HFF-Myc (cell line): ENCODE results near the gene SFMBT2.

Experiments
- DNase-seq: peaks from one replicate; pipeline ENCODE4 v3.0.0-alpha.2; 2011; ENCODE audit warnings: low read depth; ENCODE audit errors: extremely low read depth
- H3K4me3 ChIP-seq: replicated peaks from 2 replicates; pipeline ENCODE4 v1.5.1; 2011; ENCODE audit warnings: low read depth, mild to moderate bottlenecking, control low read depth, low read length
- TF ChIP-seq, protein P1 (sequence below): IDR thresholded peaks from 2 replicates; pipeline ENCODE4 v1.5.1; 2012; ENCODE audit warnings: mild to moderate bottlenecking, low read depth, low read length, control low read depth; ENCODE audit errors: missing control alignments

The SFMBT2 gene

DNA sequence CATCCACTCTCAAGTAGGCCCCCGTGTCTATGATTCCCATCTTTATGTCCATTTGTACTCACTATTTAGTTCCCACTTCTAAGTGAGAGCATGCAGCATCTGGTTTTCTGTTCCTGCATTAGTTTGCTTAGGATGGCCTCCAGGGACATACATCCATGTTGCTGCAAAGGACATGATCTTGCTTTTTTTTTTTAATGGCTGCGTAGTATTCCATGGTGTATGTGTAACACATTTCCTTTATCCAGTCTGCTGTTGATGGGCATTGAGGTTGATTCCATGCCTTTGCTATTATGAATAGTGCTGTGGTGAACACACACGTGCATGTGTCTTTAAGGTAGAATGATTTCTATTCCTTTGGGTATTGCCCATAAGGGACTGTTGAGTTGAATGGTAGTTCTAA, 67.8 kb downstream of the SFMBT2 start:
- TF ChIP-seq, protein P1, sequence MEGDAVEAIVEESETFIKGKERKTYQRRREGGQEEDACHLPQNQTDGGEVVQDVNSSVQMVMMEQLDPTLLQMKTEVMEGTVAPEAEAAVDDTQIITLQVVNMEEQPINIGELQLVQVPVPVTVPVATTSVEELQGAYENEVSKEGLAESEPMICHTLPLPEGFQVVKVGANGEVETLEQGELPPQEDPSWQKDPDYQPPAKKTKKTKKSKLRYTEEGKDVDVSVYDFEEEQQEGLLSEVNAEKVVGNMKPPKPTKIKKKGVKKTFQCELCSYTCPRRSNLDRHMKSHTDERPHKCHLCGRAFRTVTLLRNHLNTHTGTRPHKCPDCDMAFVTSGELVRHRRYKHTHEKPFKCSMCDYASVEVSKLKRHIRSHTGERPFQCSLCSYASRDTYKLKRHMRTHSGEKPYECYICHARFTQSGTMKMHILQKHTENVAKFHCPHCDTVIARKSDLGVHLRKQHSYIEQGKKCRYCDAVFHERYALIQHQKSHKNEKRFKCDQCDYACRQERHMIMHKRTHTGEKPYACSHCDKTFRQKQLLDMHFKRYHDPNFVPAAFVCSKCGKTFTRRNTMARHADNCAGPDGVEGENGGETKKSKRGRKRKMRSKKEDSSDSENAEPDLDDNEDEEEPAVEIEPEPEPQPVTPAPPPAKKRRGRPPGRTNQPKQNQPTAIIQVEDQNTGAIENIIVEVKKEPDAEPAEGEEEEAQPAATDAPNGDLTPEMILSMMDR = no peak
- H3K4me3 ChIP-seq = no peak overlapping the region
- no peak for DNase-seq

DNA sequence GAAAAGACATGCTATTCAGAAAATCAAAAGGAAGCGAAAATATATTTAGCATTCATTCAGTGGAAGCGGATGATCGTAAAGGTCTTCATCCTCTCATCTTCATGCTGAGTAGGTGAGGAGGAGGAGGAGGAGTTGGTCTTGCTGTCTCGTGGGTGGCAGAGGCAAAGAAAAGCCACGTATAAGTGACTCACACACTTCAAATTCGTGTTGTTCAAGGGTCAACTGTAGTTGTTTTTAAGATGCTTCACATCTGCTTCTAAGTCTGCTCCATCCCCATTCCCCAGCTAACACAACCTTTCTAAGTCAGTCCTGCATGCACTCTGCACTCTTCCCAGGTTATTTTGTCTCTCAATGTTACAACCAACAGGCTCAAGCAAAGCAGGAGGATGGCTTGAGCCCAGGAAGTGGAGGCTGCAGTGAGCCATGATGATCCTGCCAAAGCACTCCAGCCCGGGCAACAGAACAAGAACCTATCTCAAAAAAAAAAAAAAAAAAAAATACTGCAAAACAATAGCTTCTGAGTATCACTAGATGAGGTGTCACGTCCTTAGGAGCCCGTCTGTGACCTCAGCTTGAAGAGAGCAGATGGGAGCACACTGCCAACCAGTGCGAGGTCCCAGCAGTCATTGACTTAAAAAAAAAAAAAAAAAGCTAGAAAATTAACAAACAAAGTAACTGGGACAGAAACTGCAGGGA, 70.5 kb downstream of the SFMBT2 start:
- H3K4me3 ChIP-seq = no peak overlapping the region
- DNase-seq = no peak
- TF ChIP-seq, protein P1 = no peak

GRCh38 chr10:7339510-7339909, 71.3 kb downstream of the SFMBT2 start:
- H3K4me3 ChIP-seq = no peak overlapping the region
- DNase-seq = no peak

GRCh38 chr10:7338469-7338868, 72.4 kb downstream of the SFMBT2 start:
- TF ChIP-seq, protein P1 = no peak
- DNase-seq = no peak
- H3K4me3 ChIP-seq = no peak overlapping the region

More at GRCh38 chr10:7339510-7339909, 71.3 kb downstream of the SFMBT2 start:
- TF ChIP-seq, protein P1 = no peak

GRCh38 chr10:7337431-7338171, 73.2 kb downstream of the SFMBT2 start:
- DNase-seq = no peak
- no peak overlapping the region for H3K4me3 ChIP-seq
- TF ChIP-seq, protein P1 = no peak

GRCh38 chr10:7335977-7336376, 74.9 kb downstream of the SFMBT2 start:
- no peak for DNase-seq
- TF ChIP-seq, protein P1 = no peak
- H3K4me3 ChIP-seq = no peak overlapping the region
